HG03342 (cell line): ENCODE results near the gene DEFB124.
"Not testable (repeated sequence)": the region's sequence is repeated elsewhere in the genome, so short reads cannot be mapped to it uniquely, and the experiment has no call there.

ENCODE experiments used
- ATAC-seq: cut with Tn5 transposase; IDR thresholded peaks from one replicate; pipeline ENCODE4 v1.9.1; 2021; ENCODE audit warnings: mild to moderate bottlenecking, moderate library complexity; ENCODE audit not compliant: unreplicated experiment

Gene DEFB124, protein sequence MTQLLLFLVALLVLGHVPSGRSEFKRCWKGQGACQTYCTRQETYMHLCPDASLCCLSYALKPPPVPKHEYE

GRCh38 chr20:31474758-31475427, at the start of gene DEFB124, which contains the start of gene REM1:
TSS of gene DEFB124 (minus strand) at chr20:31475127. CDS start at chr20:31473013, 2,114 bp downstream.
TSS of gene REM1 (plus strand) at chr20:31475288. CDS start at chr20:31476446, 1,158 bp downstream.
- ATAC-seq = no peak

GRCh38 chr20:31523361-31524283, 48.7 kb upstream of the DEFB124 start:
- no peak for ATAC-seq

DNA sequence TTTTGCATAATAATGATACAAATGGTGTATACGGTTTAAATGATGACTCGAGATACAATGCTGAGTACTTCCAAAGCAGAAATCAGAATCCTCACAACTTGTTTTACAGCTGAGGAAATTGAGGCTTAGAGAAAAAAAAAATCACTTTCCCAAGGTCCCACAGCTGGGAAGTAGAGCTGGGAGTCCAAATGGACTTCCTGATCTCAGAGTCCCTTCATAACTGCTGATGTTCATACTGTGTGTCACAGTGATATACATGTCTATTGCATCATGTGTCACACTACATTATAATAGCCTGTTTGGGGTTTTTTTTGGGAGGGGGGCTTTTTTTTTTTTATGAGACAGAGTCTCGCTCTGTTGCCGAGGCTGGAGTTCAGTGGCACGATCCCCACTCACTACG, 47.8 kb upstream of the DEFB124 start:
- no peak for ATAC-seq

- not testable (repeated sequence) for ATAC-seq
Measured at GRCh38 chr20:31521267-31521666, 46.3 kb upstream of the DEFB124 start.

GRCh38 chr20:31517373-31517772, 42.4 kb upstream of the DEFB124 start:
- ATAC-seq = no peak

GRCh38 chr20:31516651-31517050, 41.7 kb upstream of the DEFB124 start:
- no peak for ATAC-seq

- ATAC-seq = no peak
Measured at GRCh38 chr20:31516166-31516565, 41.2 kb upstream of the DEFB124 start.

DNA sequence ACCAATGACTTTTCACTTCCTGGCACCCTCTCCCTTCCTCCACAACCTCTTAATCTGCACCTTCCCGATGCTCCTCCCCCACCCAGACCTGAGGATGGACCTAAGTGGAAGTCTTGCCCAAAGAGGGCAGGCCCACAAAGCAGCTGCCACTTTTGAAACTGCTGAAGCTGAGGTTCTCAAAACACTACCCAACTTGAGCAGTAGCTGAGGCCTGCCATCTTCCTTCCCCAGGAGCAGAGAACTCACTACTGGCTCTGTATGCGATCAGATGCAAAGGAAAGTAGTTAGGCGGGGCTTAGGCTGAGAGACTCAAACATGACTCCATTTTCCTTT, 40.8 kb upstream of the DEFB124 start:
- no peak for ATAC-seq

- ATAC-seq = no peak
Measured at GRCh38 chr20:31515072-31515774, 40.3 kb upstream of the DEFB124 start.

DNA sequence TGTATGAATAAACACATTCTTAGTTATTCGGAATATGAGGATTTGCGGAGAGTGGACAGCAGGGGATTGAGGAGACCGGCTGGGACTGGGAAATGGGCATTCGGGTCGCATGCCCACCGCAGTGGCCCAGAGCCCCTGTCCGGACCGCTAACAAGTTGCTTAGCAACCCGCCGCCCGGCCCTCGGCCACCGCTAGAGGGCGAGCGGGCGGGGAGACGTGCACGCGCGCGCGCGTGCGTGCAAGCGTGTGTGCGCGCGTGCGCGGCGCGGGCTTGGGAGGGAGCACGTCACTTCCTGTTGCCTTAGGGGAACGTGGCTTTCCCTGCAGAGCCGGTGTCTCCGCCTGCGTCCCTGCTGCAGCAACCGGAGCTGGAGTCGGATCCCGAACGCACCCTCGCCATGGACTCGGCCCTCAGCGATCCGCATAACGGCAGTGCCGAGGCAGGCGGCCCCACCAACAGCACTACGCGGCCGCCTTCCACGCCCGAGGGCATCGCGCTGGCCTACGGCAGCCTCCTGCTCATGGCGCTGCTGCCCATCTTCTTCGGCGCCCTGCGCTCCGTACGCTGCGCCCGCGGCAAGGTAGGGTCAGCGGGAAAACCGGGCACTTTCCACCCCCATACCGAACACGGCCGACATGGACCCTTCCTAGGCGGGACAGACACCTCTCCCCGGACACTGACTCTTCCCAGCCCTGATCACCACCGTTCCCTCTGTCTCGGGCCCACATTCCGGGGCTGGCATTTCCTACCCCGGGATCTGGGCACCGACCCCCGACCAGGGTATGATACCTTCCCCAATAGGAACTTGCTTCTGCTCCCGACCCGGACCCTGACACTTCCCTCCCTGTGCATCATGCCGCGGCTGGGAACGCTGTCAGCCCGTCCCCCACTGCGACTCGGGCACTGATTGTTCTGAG, 39.5 kb upstream of the DEFB124 start, which contains the start of gene HM13:
TSS of gene HM13 (plus strand) at position 289 of the 918 bp plus-strand sequence. CDS start at position 399, 110 bp downstream.
- peak; percentile 87 for ATAC-seq

DNA sequence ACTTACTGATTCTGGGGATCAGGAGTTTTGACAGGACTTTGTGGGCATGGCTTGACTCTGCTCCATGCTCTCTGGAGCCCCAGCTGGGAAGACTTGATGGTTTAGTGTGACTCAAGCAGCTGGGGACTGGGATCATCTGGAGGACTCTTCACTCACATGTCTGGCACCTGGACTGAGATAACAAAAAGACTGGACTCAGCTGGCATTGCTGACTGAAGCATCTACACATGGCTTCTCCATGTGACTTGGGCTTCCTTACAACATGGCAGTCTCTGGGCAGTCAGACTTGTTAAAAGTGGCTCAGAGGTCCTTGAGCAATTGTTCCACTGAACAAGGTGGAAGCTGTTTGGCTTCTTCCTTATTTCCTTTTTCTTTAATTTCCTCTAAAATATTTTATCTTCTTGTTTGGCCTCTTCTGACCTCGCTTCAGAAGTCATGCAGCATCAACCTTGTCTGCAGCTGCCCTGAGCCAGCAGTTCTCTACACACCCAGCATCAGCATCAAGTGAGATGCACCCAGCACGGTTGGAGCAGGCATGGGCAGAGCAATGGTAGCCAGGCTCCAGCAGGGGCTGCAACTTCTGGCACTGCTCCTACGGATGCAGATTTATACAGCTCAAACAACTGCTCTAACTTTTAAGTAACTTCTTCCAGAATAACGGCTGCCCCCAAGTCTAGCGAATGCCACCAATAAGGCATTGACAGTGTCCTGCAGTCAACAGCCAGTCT, 33.8 kb upstream of the DEFB124 start:
- ATAC-seq = no peak

GRCh38 chr20:31505903-31506302, 31.0 kb upstream of the DEFB124 start:
- no peak for ATAC-seq

DNA sequence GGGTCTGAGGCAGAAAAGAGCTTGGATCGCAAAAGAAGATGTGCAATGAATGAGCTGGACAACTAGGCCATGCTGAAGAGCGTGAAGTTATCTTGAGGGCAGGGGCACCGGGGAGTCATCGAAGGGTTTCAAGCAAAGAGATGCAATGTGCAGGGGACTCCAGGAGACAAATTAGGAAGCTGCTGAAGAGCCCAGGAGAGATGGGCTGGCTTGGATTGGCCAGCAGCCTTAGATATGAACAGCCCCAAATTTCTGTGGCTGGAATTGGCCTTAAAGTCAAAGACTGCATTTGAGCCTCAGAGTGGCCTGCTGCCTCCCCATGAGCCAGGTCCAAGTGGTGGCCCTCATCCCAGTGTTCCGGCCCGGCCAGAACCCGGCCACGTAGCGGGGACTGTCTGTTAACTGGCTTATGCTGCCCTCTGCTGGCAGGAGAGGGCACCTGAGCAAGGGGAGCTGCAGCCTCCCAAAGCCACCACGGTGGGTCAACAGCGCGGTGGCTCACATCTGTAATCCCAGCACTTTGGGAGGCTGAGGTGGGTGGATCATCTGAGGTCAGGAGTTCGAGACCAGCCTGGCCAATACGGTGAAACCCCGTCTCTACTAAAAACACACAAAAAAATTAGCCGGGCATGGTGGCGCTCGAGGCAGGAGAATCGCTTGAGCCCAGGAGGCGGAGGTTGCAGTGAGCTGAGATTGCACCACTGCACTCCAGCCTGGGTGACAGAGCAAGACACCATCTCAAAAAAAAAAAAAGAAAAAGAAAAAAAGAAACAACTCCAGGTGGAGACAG, 28.2 kb upstream of the DEFB124 start:
- ATAC-seq = peak; percentile 97

- no peak for ATAC-seq
Measured at GRCh38 chr20:31500527-31500926, 25.6 kb upstream of the DEFB124 start.

DNA sequence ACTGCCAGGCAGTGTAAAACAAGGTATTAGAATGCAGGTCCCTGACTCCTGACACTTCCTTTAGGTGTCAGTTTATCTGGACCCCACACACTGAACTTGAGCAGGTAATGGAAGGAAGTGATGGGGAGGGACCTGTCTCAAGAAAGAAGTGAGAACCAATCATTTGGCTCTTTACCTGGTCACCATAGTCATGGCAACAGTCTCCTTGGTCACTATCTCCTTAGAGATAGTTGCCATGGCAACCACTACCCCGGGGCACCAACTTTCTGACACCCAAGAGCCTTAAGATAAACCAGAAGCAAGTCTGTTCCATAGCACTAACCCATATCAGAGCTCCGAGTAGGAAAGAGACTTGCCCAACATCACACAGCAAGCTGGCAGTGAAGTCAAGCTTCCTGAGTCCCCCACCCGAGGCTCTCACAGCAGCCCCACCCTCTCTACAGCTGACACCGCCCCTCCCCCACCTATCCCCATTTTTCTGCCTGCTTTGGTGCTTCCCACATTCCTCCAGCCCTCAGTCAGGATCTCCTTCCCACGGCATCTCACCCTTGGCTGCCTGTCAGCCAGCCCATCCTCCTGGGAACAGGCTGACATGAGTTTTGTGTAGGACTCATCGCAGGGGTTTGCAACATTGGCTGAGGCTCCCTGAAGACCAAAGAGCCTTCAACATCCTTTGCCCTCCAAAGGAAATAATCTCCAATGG, 23.1 kb upstream of the DEFB124 start:
- no peak for ATAC-seq

- ATAC-seq = no peak
Measured at GRCh38 chr20:31496761-31497295, 21.9 kb upstream of the DEFB124 start.

- no peak for ATAC-seq
Measured at GRCh38 chr20:31494131-31494530, 19.2 kb upstream of the DEFB124 start.

GRCh38 chr20:31490752-31491151, 15.8 kb upstream of the DEFB124 start:
- no peak for ATAC-seq
